Panc1 (cell line): ENCODE data around the gene WWOX. TPM values are rescaled to one million over a fixed set of nuclear protein-coding genes. Genes with fewer than 3 reads are reported as not detected.

ENCODE experiments used
- ATAC-seq: fragments of 200-7000 bp; cut with Tn5 transposase; 2 replicates; pipeline ENCODE4 v1.9.1; 2020; ENCODE audit warnings: mild to moderate bottlenecking, moderate library complexity
- BruUV-seq: library from RNA; stranded (reverse); fragments of 400-500 nt; replicated peaks from 2 replicates; lab custom pipeline; 2021; lab: Mats Ljungman, UMichigan
- CTCF ChIA-PET: fragments of 300-600 bp; sonication (Branson Sonifier 250); formaldehyde crosslinking; loops from one replicate; lab custom pipeline; 2022; ENCODE audit warnings: antibody characterized with exemption; lab: Charles Lee
- POLR2A ChIA-PET: fragments of 300-600 bp; sonication (Branson Sonifier 250); formaldehyde crosslinking; loops from one replicate; lab custom pipeline; 2022; ENCODE audit warnings: antibody characterized with exemption; lab: Charles Lee
- DNase-seq: peaks from one replicate; pipeline ENCODE4 v3.0.0-alpha.2; 2010; ENCODE audit warnings: low read depth, low spot score
- H3K27ac ChIP-seq: 2 replicates; pipeline ENCODE4 v1.5.1; 2011; ENCODE audit warnings: mild to moderate bottlenecking, low read length, inconsistent platforms
- H3K27me3 ChIP-seq: fragments of 200-500 bp; sonication (Bioruptor generic); 2 replicates; pipeline ENCODE4 v1.6.0; 2014; ENCODE audit warnings: low read length, inconsistent platforms; ENCODE audit not compliant: control insufficient read depth, insufficient read depth
- H3K36me3 ChIP-seq: fragments of 200-500 bp; sonication (Bioruptor generic); 2 replicates; pipeline ENCODE4 v1.5.1; 2014; ENCODE audit warnings: inconsistent platforms, mild to moderate bottlenecking, low read length, moderate library complexity; ENCODE audit not compliant: control insufficient read depth, insufficient read depth
- H3K4me1 ChIP-seq: 2 replicates; pipeline ENCODE4 v1.5.1; 2011; ENCODE audit warnings: inconsistent platforms, mild to moderate bottlenecking, low read length, moderate library complexity; ENCODE audit not compliant: control insufficient read depth, insufficient read depth
- H3K4me3 ChIP-seq, 2 experiments: 2 replicates each; pipeline ENCODE4 v1.5.1; 2011 to 2012; ENCODE audit warnings: low read depth in 2 of 2, low read length in 2 of 2, mild to moderate bottlenecking in 2 of 2, inconsistent platforms in 1 of 2, moderate library complexity in 1 of 2
- H3K9me3 ChIP-seq: fragments of 200-500 bp; sonication (Bioruptor generic); 2 replicates; pipeline ENCODE4 v1.5.1; 2014; ENCODE audit warnings: low read depth, mild to moderate bottlenecking, inconsistent platforms, low read length, moderate library complexity; ENCODE audit not compliant: control insufficient read depth, insufficient read depth
- CTCF ChIP-seq: fragments of 450-650 bp; IDR thresholded peaks from 2 replicates; pipeline ENCODE4 v1.5.1; 2017; ENCODE audit warnings: mild to moderate bottlenecking
- POLR2AphosphoS5 ChIP-seq: IDR thresholded peaks from 2 replicates; pipeline ENCODE4 v1.6.1; 2012; ENCODE audit warnings: mild to moderate bottlenecking, low read depth, low read length, moderate library complexity
- REST ChIP-seq, 2 experiments: IDR thresholded peaks; 2 replicates each; pipeline ENCODE4 v1.6.1; 2011 to 2012; ENCODE audit warnings: low read depth in 2 of 2, control low read depth in 1 of 2, low read length in 1 of 2, mild to moderate bottlenecking in 1 of 2, moderate library complexity in 1 of 2; ENCODE audit not compliant: insufficient read depth in 1 of 2
- SIN3A ChIP-seq: IDR thresholded peaks from 2 replicates; pipeline ENCODE4 v1.6.1; 2012; ENCODE audit warnings: low read depth, mild to moderate bottlenecking, low read length, moderate library complexity, borderline replicate concordance; ENCODE audit not compliant: insufficient read depth
- TCF7L2 ChIP-seq: IDR thresholded peaks from 2 replicates; pipeline ENCODE4 v1.6.1; 2011; ENCODE audit warnings: mild to moderate bottlenecking, low read depth, low read length, inconsistent platforms
- in situ Hi-C: cut with HindIII; loops from 2 replicates; pipeline ENCODE4 v1.10.0; 2016; ENCODE audit warnings: low sequenced_read_pairs, low pct_unique_long_range_greater_than_20kb
- intact Hi-C: fragments of 100-400 bp; cut with micrococcal nuclease; formaldehyde crosslinking; loops from one replicate; pipeline ENCODE4 v1.10.0; 2022; ENCODE audit not compliant: unreplicated experiment
- total RNA-seq: library from RNA; stranded (reverse); gene quantifications from one replicate; pipeline ENCODE4 v1.2.1, GENCODE V29; 2021; ENCODE audit not compliant: unreplicated experiment

Gene WWOX
- total RNA-seq, 1 experiment from 2014 or later, result 12.5 TPM

GRCh38 chr16:78458588-78458987, 359.1 kb downstream of the WWOX start:
- Histone ChIP-seq H3K4me1 (no peaks in the 10 kb centered on the region), H3K4me3 (no peak overlapping the region), H3K9me3 (no peaks in the 10 kb centered on the region), H3K36me3 (no peaks in the 10 kb centered on the region), H3K27me3 (no peaks in the 10 kb centered on the region), H3K27ac (no peak overlapping the region)
- CTCF ChIA-PET, result no interaction called here
- POLR2A ChIA-PET, result no interaction called here
- BruUV-seq, result no TSS peak
- TF ChIP-seq REST (IDR thresholded peaks at IDR 0.05; ENCODE audit: insufficient read depth in 1 of 2, low read depth in 2 of 2, low read length in 1 of 2), result no peak
- in situ Hi-C loops, result no loop called here
- no peak for ATAC-seq
- intact Hi-C loops, result no loop called here
- no peak for DNase-seq

- no peak for ATAC-seq
- BruUV-seq, result no TSS peak
- POLR2A ChIA-PET, result no interaction called here
- no peak for DNase-seq
- TF ChIP-seq CTCF (no peak), REST (IDR thresholded peaks at IDR 0.05; ENCODE audit: insufficient read depth in 1 of 2, low read depth in 2 of 2, low read length in 1 of 2) (no peak), POLR2AphosphoS5 (no peak), SIN3A (no peak), TCF7L2 (no peak)
- Histone ChIP-seq H3K4me1 (no peaks in the 10 kb centered on the region), H3K4me3 (no peak overlapping the region), H3K27me3 (no peaks in the 10 kb centered on the region), H3K9me3 (no peaks in the 10 kb centered on the region), H3K36me3 (no peaks in the 10 kb centered on the region), H3K27ac (no peak overlapping the region)
- intact Hi-C loops, result no loop called here
- in situ Hi-C loops, result no loop called here
- CTCF ChIA-PET, result no interaction called here
Measured at GRCh38 chr16:78460428-78460827, 361.0 kb downstream of the WWOX start.
